GM12873 (cell line): ENCODE data around the gene NOX3.

Experiments
- TF ChIP-seq, protein P1 (sequence below): IDR thresholded peaks from 2 replicates; pipeline ENCODE4 v1.5.1; 2012; ENCODE audit warnings: low read depth, mild to moderate bottlenecking, moderate library complexity, low read length, control low read depth; ENCODE audit not compliant: insufficient read depth; ENCODE audit errors: missing control alignments

Gene NOX3

DNA sequence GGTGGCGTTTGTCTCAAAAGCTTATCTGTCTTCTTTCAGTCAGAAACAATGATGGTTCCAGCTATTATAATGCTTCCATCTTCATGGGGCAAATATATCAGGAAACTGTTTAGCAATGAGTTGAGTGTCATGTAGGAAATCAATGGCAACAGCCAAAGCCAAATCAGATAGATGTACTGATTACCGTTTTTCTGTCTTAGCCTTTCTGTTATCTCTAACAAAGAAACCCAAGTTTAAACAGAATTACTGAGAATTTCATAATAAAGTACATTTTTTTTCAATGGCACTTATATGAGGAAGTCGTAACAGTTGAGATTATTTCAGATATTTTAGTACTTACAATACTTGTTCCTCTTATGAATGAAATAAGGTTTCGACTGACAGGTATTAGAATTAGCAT lies 1.2 kb downstream of the NOX3 start:
- TF ChIP-seq, protein P1, sequence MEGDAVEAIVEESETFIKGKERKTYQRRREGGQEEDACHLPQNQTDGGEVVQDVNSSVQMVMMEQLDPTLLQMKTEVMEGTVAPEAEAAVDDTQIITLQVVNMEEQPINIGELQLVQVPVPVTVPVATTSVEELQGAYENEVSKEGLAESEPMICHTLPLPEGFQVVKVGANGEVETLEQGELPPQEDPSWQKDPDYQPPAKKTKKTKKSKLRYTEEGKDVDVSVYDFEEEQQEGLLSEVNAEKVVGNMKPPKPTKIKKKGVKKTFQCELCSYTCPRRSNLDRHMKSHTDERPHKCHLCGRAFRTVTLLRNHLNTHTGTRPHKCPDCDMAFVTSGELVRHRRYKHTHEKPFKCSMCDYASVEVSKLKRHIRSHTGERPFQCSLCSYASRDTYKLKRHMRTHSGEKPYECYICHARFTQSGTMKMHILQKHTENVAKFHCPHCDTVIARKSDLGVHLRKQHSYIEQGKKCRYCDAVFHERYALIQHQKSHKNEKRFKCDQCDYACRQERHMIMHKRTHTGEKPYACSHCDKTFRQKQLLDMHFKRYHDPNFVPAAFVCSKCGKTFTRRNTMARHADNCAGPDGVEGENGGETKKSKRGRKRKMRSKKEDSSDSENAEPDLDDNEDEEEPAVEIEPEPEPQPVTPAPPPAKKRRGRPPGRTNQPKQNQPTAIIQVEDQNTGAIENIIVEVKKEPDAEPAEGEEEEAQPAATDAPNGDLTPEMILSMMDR = no peak

DNA sequence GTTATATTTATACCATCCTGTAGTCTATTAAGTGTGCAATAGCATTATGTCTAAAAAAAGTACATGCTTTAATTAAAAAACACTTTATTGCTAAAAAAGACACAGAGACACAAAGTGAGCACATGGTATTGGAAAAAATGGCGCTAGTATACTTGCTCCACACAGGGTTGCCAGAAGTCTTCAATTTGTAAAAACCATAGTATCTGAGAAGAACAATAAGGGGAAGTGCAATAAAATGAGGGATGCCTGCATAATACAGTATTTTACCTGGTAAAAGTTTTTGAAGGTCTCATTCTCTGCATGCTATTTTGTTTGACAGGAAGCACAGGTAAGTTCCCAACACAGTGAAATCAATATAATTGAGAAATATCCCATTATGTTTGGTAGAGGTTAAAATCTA lies 1.6 kb downstream of the NOX3 start:
- TF ChIP-seq, protein P1 = no peak

DNA sequence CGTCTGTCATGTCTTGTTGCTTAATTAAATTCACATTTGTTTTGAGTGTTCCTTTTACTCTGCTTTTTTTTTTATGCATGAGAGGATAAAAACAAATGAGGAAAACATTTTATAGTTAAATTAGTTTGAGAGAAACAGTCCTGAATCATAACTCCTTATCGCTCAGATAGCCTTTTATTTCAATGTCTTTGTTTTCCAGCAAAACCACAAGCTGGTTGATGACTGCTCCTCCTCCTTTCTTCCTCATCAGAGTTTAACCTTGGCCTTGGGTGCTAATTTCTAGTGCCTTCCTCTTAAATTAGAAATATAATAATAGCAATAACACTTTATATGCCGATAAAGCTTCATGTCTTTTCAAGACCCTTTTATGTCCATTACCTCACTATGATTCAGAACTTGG lies 3.1 kb downstream of the NOX3 start:
- TF ChIP-seq, protein P1 = no peak

DNA sequence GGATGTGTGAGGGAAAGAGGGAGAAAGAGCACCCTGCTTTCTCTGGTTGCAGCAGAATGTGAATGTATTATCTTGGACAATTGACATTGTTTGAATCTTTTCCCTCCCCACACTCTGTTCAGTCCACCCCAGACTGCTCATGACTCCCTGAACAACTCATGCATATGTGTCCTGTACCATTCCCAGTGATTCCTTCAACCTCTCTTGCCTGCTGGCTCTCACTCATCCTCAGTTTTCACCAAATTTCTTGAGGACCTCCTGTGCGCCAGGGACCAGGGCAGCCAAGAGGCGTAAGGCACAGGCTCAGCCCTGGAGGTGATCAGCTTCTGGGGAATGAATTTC lies 5.4 kb downstream of the NOX3 start:
- TF ChIP-seq, protein P1 = no peak

DNA sequence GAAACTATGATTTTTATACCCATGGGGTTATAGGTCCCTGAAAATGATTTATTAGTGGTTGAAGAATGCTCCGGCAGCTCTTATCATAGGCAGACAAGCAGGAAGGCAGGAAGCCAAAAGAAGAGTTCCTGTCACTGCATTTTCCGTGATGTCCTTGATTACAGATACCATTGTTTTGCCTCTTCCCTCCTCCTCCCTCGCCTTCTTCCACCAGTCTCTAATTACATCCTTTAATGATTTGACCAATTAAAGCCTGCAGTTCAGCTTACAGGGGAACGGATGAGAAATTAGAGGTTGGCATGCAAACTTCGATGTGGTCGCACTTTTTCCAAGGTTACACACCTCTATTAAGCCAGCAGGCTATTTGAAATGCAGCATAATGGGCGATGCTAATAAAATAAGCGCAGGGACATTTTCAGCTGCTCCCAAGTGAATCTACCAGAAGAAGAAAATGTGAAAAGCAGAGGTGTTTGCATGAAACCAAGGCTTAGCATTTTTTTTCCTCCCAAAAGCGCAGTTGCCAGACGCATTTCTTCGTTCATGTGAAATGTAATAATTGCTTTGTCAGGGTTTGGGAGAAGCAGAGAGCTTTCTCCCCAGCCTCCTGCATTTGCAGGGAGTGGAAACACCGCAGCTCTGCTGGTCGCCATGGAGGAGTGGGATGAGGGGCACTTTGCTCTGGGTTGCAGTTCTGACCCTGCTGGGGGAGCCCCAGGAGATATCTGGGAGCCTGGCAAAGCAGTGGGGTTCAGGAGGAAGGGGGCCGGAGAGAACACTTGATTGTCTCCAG lies 6.0 kb downstream of the NOX3 start:
- TF ChIP-seq, protein P1 = no peak

DNA sequence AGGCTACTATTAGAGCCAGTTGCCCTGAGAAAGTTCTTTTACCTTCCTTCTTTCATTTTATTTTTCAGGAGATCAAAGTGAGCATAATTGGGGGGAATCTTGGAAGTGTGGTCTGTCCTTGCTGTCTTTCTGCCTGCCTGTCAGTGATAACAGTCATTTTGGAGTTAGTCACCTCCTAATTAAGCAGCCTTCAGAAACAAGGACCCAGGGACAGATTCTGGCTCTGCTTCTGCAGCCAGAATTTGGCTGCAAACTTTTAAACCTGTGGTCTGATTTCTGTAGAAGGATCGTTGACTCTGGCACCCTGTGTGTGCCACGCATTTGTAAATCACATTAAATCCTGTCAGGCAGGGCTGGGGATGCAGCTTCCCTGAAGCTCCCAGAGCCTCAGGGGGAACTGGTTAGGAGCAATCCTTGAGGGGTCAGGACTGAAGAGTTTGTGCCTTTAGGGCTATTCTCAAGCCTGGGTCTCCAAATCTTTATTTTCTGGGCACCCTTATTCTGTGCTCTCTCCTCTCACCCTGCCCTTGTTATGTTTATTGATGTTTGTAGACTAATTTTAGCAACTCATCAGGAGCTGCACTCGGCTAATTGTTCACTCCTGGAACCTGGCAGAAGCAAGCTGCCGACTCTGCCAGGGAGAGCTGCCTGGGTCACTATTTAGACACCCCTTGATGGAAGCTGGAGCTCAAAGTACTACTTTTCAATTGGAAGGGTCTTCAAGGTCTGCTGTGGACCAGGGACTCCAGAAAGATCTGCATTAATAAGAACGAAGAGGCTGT lies 6.8 kb downstream of the NOX3 start:
- TF ChIP-seq, protein P1 = no peak

DNA sequence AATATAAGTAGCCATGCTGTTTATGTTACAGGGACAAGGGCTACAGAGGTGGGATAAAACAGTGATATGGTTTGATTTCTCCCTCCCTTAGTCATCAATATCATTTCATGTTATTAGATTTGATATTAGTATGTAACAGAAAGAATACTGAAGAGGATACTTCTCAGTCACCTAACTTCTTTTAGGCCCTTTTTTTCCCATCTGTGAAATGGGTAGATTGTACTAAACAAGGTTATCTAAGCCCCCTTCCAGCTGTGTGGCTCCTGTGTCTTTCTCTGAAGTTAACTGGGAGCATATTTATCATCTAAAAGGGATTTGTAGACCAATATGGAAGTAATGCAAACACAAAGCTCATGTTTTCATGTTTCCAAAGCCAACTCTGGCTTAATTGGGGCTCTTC lies 7.7 kb downstream of the NOX3 start:
- TF ChIP-seq, protein P1 = no peak
